IMR-90 (cell line): ENCODE results near the gene ADAMTS18. TPM values are rescaled to one million over a fixed set of nuclear protein-coding genes. Genes with fewer than 3 reads are reported as not detected.

ENCODE experiments used
- ATAC-seq: fragments of 200-7000 bp; cut with Tn5 transposase; 2 replicates; pipeline ENCODE4 v1.9.1; 2020; ENCODE audit warnings: low read depth, mild to moderate bottlenecking, moderate library complexity
- BruUV-seq: library from RNA; stranded (reverse); fragments of 400-500 nt; replicated peaks from 2 replicates; lab custom pipeline; 2021; lab: Mats Ljungman, UMichigan
- CTCF ChIA-PET: fragments of 300-600 bp; formaldehyde crosslinking; extraction: SDS; loops from one replicate; lab custom pipeline; 2021; ENCODE audit warnings: antibody characterized with exemption; lab: Yijun Ruan, JAX
- POLR2A ChIA-PET: fragments of 300-600 bp; sonication (Branson Sonifier 250); formaldehyde crosslinking; loops from one replicate; lab custom pipeline; 2022; ENCODE audit warnings: antibody characterized with exemption; ENCODE audit not compliant: unreplicated experiment; lab: Charles Lee
- DNase-seq: peaks from one replicate; pipeline ENCODE4 v3.0.0; 2013
- H2AFZ ChIP-seq: replicated peaks from 2 replicates; pipeline ENCODE3; 2013; ENCODE audit warnings: low read length, mild to moderate bottlenecking; ENCODE audit not compliant: poor library complexity
- H2AK5ac ChIP-seq: 2 replicates; pipeline ENCODE4 v1.6.1; 2013; ENCODE audit warnings: low read depth, low read length, inconsistent platforms
- H2AK9ac ChIP-seq: replicated peaks from 2 replicates; pipeline ENCODE3; 2013; ENCODE audit warnings: mild to moderate bottlenecking, low read depth, low read length, moderate library complexity; ENCODE audit not compliant: poor library complexity
- H2BK120ac ChIP-seq: 2 replicates; pipeline ENCODE4 v1.6.1; 2013; ENCODE audit warnings: low read depth, low read length, inconsistent platforms
- H2BK15ac ChIP-seq: 3 replicates; pipeline ENCODE4 v1.6.1; 2013; ENCODE audit warnings: low read depth, low read length, inconsistent platforms
- H2BK20ac ChIP-seq: 2 replicates; pipeline ENCODE4 v1.6.1; 2013; ENCODE audit warnings: low read depth, mild to moderate bottlenecking, inconsistent platforms, low read length, moderate library complexity
- H2BK5ac ChIP-seq: 2 replicates; pipeline ENCODE4 v1.6.1; 2013; ENCODE audit warnings: mild to moderate bottlenecking, low read depth, low read length, inconsistent platforms; ENCODE audit not compliant: poor library complexity, severe bottlenecking
- H3K14ac ChIP-seq: replicated peaks from 2 replicates; pipeline ENCODE4 v1.6.1; 2013; ENCODE audit warnings: low read depth, low read length, inconsistent platforms
- H3K18ac ChIP-seq: 2 replicates; pipeline ENCODE4 v1.6.1; 2013; ENCODE audit warnings: low read depth, low read length, control low read depth
- H3K23ac ChIP-seq: 2 replicates; pipeline ENCODE4 v1.6.1; 2013; ENCODE audit warnings: low read depth, low read length, inconsistent platforms
- H3K27ac ChIP-seq: 2 replicates; pipeline ENCODE4 v1.5.1; 2013; ENCODE audit warnings: mild to moderate bottlenecking, control low read depth, low read length; ENCODE audit not compliant: insufficient read depth
- H3K27me3 ChIP-seq: 2 replicates; pipeline ENCODE4 v1.6.1; 2013; ENCODE audit warnings: low read length; ENCODE audit not compliant: control insufficient read depth, insufficient read depth
- H3K36me3 ChIP-seq: 2 replicates; pipeline ENCODE4 v1.6.1; 2013; ENCODE audit warnings: low read length, mixed read lengths; ENCODE audit not compliant: control insufficient read depth, insufficient read depth
- H3K4ac ChIP-seq: 2 replicates; pipeline ENCODE4 v1.6.1; 2013; ENCODE audit warnings: low read depth, low read length, inconsistent platforms
- H3K4me1 ChIP-seq: 2 replicates; pipeline ENCODE4 v1.6.1; 2013; ENCODE audit warnings: low read length, mixed read lengths; ENCODE audit not compliant: control insufficient read depth, insufficient read depth
- H3K4me2 ChIP-seq: 2 replicates; pipeline ENCODE4 v1.6.1; 2013; ENCODE audit warnings: low read depth, mild to moderate bottlenecking, control low read depth, low read length, moderate library complexity
- H3K4me3 ChIP-seq: 2 replicates; pipeline ENCODE4 v1.5.1; 2013; ENCODE audit warnings: low read depth, mild to moderate bottlenecking, control low read depth, low read length, moderate library complexity; ENCODE audit not compliant: insufficient read depth
- H3K56ac ChIP-seq: 2 replicates; pipeline ENCODE4 v1.6.1; 2013; ENCODE audit warnings: low read length, inconsistent platforms; ENCODE audit not compliant: insufficient read depth; ENCODE audit errors: extremely low read depth
- H3K79me1 ChIP-seq, 2 experiments: 2 replicates each; pipeline ENCODE4 v1.6.1; 2013; ENCODE audit warnings: low read length in 2 of 2, inconsistent platforms in 1 of 2, low read depth in 1 of 2
- H3K9ac ChIP-seq: 2 replicates; pipeline ENCODE4 v1.6.1; 2013; ENCODE audit warnings: low read depth, low read length, control low read depth
- H3K9me1 ChIP-seq: 2 replicates; pipeline ENCODE4 v1.6.1; 2013; ENCODE audit warnings: low read length, inconsistent platforms; ENCODE audit not compliant: insufficient read depth
- H3K9me3 ChIP-seq: 2 replicates; pipeline ENCODE4 v1.6.1; 2013; ENCODE audit warnings: low read length; ENCODE audit not compliant: control insufficient read depth, insufficient read depth
- H4K20me1 ChIP-seq: 2 replicates; pipeline ENCODE4 v1.6.1; 2013; ENCODE audit warnings: low read length, inconsistent platforms; ENCODE audit not compliant: insufficient read depth
- H4K5ac ChIP-seq: 2 replicates; pipeline ENCODE4 v1.6.1; 2013; ENCODE audit warnings: mild to moderate bottlenecking, low read depth, low read length, control low read depth
- H4K8ac ChIP-seq, 2 experiments: 2 replicates each; pipeline ENCODE4 v1.6.1; 2013; ENCODE audit warnings: low read depth in 2 of 2, low read length in 2 of 2, control low read depth in 1 of 2, inconsistent platforms in 1 of 2
- H4K91ac ChIP-seq: 2 replicates; pipeline ENCODE4 v1.6.1; 2013; ENCODE audit warnings: low read depth, low read length, inconsistent platforms; ENCODE audit not compliant: insufficient read depth
- MXI1 ChIP-seq: IDR thresholded peaks from 2 replicates; pipeline ENCODE4 v1.6.1; 2012; ENCODE audit warnings: low read depth, mild to moderate bottlenecking, low read length, moderate library complexity, borderline replicate concordance
- POLR2A ChIP-seq: IDR thresholded peaks from 2 replicates; pipeline ENCODE4 v1.6.1; 2012; ENCODE audit warnings: mild to moderate bottlenecking, low read depth, low read length
- RAD21 ChIP-seq: IDR thresholded peaks from 2 replicates; pipeline ENCODE4 v1.6.1; 2012; ENCODE audit warnings: low read length, improper control_type of control experiment
- RFX5 ChIP-seq: IDR thresholded peaks from 2 replicates; pipeline ENCODE4 v1.8.0; 2012; ENCODE audit warnings: low read depth, mild to moderate bottlenecking, low read length, moderate library complexity
- WGBS, 2 experiments: methylation state at CpG; one replicate each; pipeline versions ENCODE4 v1.1.5 to v1.1.7; 2013; ENCODE audit warnings: missing lambda C conversion rate in 2 of 2; ENCODE audit not compliant: insufficient read length in 1 of 2; ENCODE audit errors: extremely low coverage in 2 of 2; 5-methylcytosine and 5-hydroxymethylcytosine counted together
- dilution Hi-C: fragments of 300-500 bp; cut with HindIII; formaldehyde crosslinking; loops from one replicate; pipeline ENCODE4 v1.14.3; 2018; ENCODE audit warnings: low sequenced_read_pairs; ENCODE audit not compliant: unreplicated experiment
- in situ Hi-C: fragments of 300-500 bp; cut with MboI; formaldehyde crosslinking; loops from 3 replicates; pipeline ENCODE4 v1.14.3; 2019; ENCODE audit warnings: low sequenced_read_pairs, inconsistent platforms, mixed read lengths
- intact Hi-C: fragments of 100-400 bp; cut with micrococcal nuclease; formaldehyde crosslinking; loops from 2 replicates; pipeline ENCODE4 v1.10.0; 2022
- polyA plus RNA-seq, 3 experiments: library from polyadenylated mRNA; depleted of rRNA; stranded (reverse); fragments of >200 nt; gene quantifications; 2 replicates each; pipeline ENCODE4 v1.2.3, GENCODE V29; 2012; ENCODE audit warnings: low replicate concordance in 1 of 3
- total RNA-seq: library from RNA; depleted of rRNA; stranded (reverse); fragments of >200 nt; gene quantifications from 2 replicates; pipeline ENCODE4 v1.2.3, GENCODE V29; 2012

Gene ADAMTS18
- total and polyA plus RNA-seq, 2 of the 4 experiments (the other 2 are of a cell fraction), result not detected

DNA sequence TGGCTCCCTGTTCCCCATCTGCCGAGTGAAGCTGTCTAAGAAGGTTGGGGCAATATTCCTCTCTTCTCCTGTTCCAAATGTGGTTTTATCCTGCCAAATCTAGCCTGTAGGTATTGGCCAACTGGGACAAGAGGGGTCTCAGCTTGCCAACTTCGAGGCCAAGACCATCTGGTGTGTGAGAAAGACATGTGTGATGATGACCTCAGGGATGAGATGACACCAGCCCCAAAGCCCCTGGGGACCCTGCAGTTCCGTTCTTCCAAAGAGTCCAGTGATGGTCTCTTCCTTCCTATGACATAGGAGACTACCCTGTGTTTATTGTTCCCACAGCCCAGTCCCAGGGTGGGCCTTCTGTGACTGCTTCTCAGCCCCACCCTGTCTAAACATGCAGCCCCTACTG lies 34.8 kb upstream of the ADAMTS18 start:
- CTCF ChIA-PET, result no interaction called here

More for the DNA sequence above, 34.8 kb upstream of the ADAMTS18 start:
- H4K20me1 ChIP-seq, result no peaks in the 10 kb centered on the region
- no peak overlapping the region for H3K27ac ChIP-seq
- no peak overlapping the region for H3K4ac ChIP-seq
- no peak overlapping the region for H4K5ac ChIP-seq
- H3K27me3 ChIP-seq, result no peaks in the 10 kb centered on the region
- no peak overlapping the region for H4K8ac ChIP-seq
- POLR2A ChIA-PET, result no interaction called here
- no peak overlapping the region for H2BK20ac ChIP-seq
- no peak overlapping the region for H3K14ac ChIP-seq
- BruUV-seq, result no TSS peak
- H2BK120ac ChIP-seq, result no peak overlapping the region
- no peak overlapping the region for H4K91ac ChIP-seq
- H3K4me1 ChIP-seq, result no peaks in the 10 kb centered on the region
- no peak overlapping the region for H2BK5ac ChIP-seq
- H3K4me2 ChIP-seq, result no peak overlapping the region
- WGBS, 2 experiments, result no CpG with 5 or more reads among the region's 3 CpGs
- no peak overlapping the region for H3K56ac ChIP-seq
- no peaks in the 10 kb centered on the region for H3K36me3 ChIP-seq
- H3K18ac ChIP-seq, result no peak overlapping the region
- H3K9me3 ChIP-seq, result no peaks in the 10 kb centered on the region
- no peak overlapping the region for H2AK9ac ChIP-seq
- no peaks in the 10 kb centered on the region for H3K9me1 ChIP-seq
- H2AK5ac ChIP-seq, result no peak overlapping the region
- dilution Hi-C loops (no loop called here), intact Hi-C loops (no loop called here), in situ Hi-C loops (no loop called here)
- H3K4me3 ChIP-seq, result no peak overlapping the region
- no peak overlapping the region for H3K9ac ChIP-seq
- no peak overlapping the region for H3K23ac ChIP-seq
- H2AFZ ChIP-seq, result no peak overlapping the region
- TF ChIP-seq POLR2A, result no peak
- TF ChIP-seq MXI1, result no peak
- TF ChIP-seq RAD21, result no peak
- TF ChIP-seq RFX5, result no peak
- ATAC-seq (no peak), DNase-seq (no peak)
- no peaks in the 10 kb centered on the region for H3K79me1 ChIP-seq
- no peak overlapping the region for H2BK15ac ChIP-seq
